Esophagus (tissue), 2 donors: ENCODE results near the gene IFT122. TPM values are rescaled to one million over a fixed set of nuclear protein-coding genes. Genes with fewer than 3 reads are reported as not detected.
"Not testable (repeated sequence)": the region's sequence is repeated elsewhere in the genome, so short reads cannot be mapped to it uniquely, and the experiment has no call there.

ENCODE experiments used
- H3K27ac ChIP-seq, 2 donors: one replicate each; pipeline ENCODE4 v1.5.1; 2013; ENCODE audit warnings: low read depth in 2 of 2, mild to moderate bottlenecking in 2 of 2, inconsistent platforms in 1 of 2, low read length in 1 of 2, moderate library complexity in 1 of 2
- H3K27me3 ChIP-seq, 2 donors: one replicate each; pipeline ENCODE4 v1.6.1; 2013; ENCODE audit warnings: low read length in 2 of 2, control low read depth in 1 of 2, mild to moderate bottlenecking in 1 of 2; ENCODE audit not compliant: insufficient read depth in 2 of 2, control insufficient read depth in 1 of 2
- H3K36me3 ChIP-seq, 2 donors: one replicate each; pipeline ENCODE4 v1.6.1; 2013; ENCODE audit warnings: low read length in 1 of 2; ENCODE audit not compliant: control insufficient read depth in 2 of 2, insufficient read depth in 2 of 2
- H3K4me1 ChIP-seq, 2 donors: one replicate each; pipeline ENCODE4 v1.6.1; 2013; ENCODE audit warnings: low read length in 1 of 2; ENCODE audit not compliant: control insufficient read depth in 2 of 2, insufficient read depth in 2 of 2
- H3K4me3 ChIP-seq, 2 donors: one replicate each; pipeline ENCODE4 v1.5.1; 2013; ENCODE audit warnings: low read length in 2 of 2, mild to moderate bottlenecking in 2 of 2, low read depth in 1 of 2, moderate library complexity in 1 of 2
- H3K9me3 ChIP-seq, 2 donors: one replicate each; pipeline ENCODE4 v1.6.1; 2013; ENCODE audit warnings: mild to moderate bottlenecking in 2 of 2, low read depth in 1 of 2, low read length in 1 of 2, moderate library complexity in 1 of 2; ENCODE audit not compliant: control insufficient read depth in 2 of 2, insufficient read depth in 1 of 2
- WGBS, 2 donors: extraction: QIAGEN DNeasy Blood & Tissue Kit; methylation state at CpG; one replicate each; pipeline ENCODE4 v1.1.7; 2013; 5-methylcytosine and 5-hydroxymethylcytosine counted together
- polyA plus RNA-seq, 2 donors: library from polyadenylated mRNA; stranded (reverse); fragments of 200-250 nt; gene quantifications; one replicate each; pipeline ENCODE4 v1.2.3, GENCODE V29; 2013
- donor health status: healthy with polysubstance abuse.
- donor health status: Bipolar disorder and iron deficiency.

Gene IFT122
- polyA plus RNA-seq, 2 donors, result 5.5 to 6.2 TPM

DNA sequence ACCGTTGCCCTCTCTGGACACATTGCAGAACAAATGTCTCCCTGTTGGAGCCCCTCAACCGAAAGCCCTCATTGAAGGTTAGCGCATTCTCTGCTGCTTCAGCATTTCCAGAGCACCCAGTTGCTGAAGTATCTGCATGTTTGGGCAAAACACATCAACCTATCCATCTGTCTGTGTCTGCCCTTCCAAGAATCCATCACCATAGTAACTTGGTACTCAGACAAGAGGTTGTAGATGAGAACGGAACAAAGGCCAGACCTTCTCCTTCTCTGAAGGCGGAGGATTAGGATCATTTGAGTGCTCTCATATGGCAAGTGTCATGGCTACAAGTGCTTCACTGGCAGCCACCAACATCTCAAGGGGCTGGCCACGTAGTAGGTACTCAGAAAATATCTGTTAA is 65.3 kb downstream of the IFT122 start:
- H3K27ac ChIP-seq, result no peak overlapping the region

DNA sequence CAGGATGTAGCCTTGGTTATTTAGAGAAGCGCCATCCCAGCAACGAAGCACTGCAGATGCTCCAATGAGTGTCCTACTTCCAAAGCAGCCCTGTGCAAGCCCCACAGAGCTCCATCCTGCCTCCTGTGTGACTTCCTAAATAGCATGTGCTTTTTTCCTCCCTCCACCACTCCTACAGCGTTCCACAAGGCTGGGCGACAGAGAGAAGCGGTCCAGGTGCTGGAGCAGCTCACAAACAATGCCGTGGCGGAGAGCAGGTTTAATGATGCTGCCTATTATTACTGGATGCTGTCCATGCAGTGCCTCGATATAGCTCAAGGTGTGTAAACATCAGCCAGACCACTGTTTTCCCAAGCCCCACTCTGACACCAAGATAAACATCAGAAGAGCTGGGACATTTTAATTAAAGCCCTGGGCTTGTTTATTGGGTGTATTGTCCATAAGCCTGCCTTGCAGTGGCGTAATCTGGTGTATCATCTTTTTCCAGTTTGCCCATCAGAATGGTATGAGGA is 66.3 kb downstream of the IFT122 start:
- no peak overlapping the region for H3K27ac ChIP-seq
- no peaks in the 10 kb centered on the region for H3K27me3 ChIP-seq
- H3K4me3 ChIP-seq, result no peak overlapping the region
- no peaks in the 10 kb centered on the region for H3K9me3 ChIP-seq
- peaks cover 10 to 14% of the 10 kb centered on the region in 2 donors for H3K36me3 ChIP-seq
- no peaks in the 10 kb centered on the region for H3K4me1 ChIP-seq
- WGBS, 2 donors, result 83 to 86% methylated on average over 9 of the region's 9 CpGs

More for the DNA sequence above, 65.3 kb downstream of the IFT122 start:
- Histone ChIP-seq H3K9me3 (no peaks in the 10 kb centered on the region), H3K36me3 (peaks cover 10 to 21% of the 10 kb centered on the region in 2 donors), H3K4me1 (peaks cover 0 to 3% of the 10 kb centered on the region in 2 donors), H3K4me3 (no peak overlapping the region), H3K27me3 (no peaks in the 10 kb centered on the region)
- WGBS, 2 donors, result 71 to 78% methylated on average over 6 of the region's 6 CpGs

DNA sequence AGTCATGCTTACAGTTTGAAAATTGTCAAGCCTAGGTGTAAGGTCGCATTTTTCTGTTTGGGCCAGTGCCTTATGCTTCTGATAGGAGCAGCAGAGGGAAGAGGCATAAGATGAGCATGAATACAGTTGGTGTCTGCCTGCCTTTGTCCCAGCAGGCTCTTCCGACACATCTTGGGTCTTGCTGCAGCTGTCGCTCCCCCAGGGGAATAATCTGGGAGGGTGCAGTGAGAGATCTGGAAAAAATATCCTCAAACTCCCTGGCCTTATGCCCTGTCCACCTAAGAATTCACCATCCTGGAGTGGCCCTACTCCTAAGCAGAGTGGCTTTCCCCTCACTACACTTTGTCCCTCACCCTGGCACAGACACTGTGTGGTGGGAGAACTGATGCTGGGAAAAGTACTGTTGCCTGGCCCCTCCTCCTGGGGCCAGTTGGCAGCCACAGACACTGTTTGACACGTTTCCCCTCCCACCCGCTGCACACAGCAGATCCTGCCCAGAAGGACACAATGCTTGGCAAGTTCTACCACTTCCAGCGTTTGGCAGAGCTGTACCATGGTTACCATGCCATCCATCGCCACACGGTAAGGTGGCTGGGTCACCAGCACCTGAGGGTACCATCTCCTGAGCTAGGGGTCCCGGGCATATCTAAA is 67.3 kb downstream of the IFT122 start:
- 70 to 83% methylated on average over 9 of the region's 9 CpGs for WGBS, 2 donors
- Histone ChIP-seq H3K27me3 (no peaks in the 10 kb centered on the region), H3K27ac (no peak overlapping the region), H3K9me3 (no peaks in the 10 kb centered on the region), H3K4me1 (no peaks in the 10 kb centered on the region), H3K36me3 (peaks cover 10 to 11% of the 10 kb centered on the region in 2 donors), H3K4me3 (no peak overlapping the region)

DNA sequence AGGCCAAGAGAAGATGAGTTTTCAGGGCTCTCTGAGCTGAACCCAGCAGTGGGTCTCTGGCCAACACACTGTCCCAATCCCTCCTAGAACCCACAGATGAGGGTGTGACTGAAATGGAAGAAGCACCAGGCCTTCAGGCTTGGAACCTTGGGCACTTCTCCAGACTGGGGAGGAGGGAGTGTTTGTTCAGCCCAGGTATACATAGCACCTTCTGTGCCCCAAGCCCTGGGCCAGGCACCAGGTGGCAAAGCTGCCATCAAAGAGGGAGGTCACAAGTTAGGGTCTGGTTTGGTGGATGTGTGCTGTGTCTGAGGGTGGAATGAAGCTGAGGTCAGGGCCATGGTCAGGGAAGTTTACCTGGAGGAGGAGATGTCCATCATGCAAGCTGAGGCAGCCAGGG is 72.6 kb downstream of the IFT122 start:
- Histone ChIP-seq H3K4me1 (no peaks in the 10 kb centered on the region), H3K27me3 (no peaks in the 10 kb centered on the region), H3K9me3 (no peaks in the 10 kb centered on the region), H3K36me3 (peaks cover 0 to 23% of the 10 kb centered on the region in 2 donors), H3K27ac (no peak overlapping the region), H3K4me3 (no peak overlapping the region)

DNA sequence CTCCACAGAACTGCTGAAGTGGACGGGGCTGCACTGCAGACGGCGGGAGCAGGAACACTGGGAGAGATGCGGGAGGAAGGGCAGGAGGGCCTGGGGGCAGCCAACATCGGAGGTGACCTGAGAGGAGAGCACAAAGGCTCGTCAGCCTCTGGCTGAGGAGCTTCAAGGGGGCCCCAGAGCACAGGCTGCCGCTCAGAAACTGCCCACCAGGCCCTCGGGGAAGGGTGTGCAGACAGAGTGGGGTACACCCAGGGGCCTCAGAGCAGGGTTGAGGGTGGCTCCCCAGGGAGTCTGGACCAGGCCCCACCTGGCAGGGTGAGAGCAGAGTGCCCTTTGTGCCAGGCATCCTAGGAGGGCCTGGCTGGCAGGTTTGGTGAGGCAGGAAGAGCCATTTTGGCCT is 73.7 kb downstream of the IFT122 start:
- H3K27ac ChIP-seq, result no peak overlapping the region
- H3K27me3 ChIP-seq, result no peaks in the 10 kb centered on the region
- no peaks in the 10 kb centered on the region for H3K9me3 ChIP-seq
- H3K4me1 ChIP-seq, result no peaks in the 10 kb centered on the region
- 91 to 94% methylated on average over 6 to 8 of the region's 8 CpGs for WGBS, 2 donors
- H3K36me3 ChIP-seq, result peaks cover 0 to 26% of the 10 kb centered on the region in 2 donors
- no peak overlapping the region for H3K4me3 ChIP-seq

DNA sequence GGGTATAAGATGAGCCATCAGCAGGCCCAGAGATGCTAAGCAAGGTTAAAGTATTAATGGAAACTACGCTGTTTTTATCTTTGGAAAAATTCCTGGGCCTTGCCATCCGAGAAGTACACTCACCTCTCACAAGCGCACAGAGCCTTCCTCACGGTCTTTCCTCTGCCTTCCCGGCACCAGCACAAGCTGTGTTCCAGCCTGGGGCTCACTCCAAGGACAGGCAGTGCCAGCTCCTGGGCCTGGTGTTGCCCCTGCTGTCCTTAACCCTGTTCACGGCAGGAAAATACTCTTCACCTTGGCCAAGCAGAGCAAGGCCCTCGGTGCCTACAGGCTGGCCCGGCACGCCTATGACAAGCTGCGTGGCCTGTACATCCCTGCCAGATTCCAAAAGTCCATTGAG is 74.1 kb downstream of the IFT122 start:
- WGBS, 2 donors, result 96 to 97% methylated on average over 10 of the region's 10 CpGs
- H3K36me3 ChIP-seq, result peaks cover 0 to 26% of the 10 kb centered on the region in 2 donors

DNA sequence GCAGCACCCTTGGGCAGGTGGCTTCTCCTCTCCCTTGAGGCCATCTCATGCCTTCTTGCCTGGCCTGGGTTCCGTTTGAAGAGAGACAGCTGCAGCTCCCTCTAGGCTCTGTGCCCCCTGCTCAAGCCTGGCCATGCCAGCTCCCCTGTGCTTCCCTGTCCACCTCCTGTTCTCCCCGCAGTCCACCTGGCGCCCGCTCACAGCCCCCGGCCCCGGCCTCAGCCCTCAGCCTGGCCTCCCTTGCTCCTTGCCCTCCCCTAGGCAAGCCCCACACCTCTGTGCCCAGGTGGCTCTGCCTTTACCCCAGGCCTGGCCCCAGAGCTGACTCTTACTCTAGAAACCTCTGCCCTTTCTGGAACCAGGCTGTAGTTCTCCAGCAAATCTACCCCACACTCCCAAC is 74.5 kb downstream of the IFT122 start:
- WGBS, 2 donors, result 95 to 96% methylated on average over 6 of the region's 6 CpGs

More for the DNA sequence above, 74.1 kb downstream of the IFT122 start:
- no peak overlapping the region for H3K4me3 ChIP-seq
- no peaks in the 10 kb centered on the region for H3K9me3 ChIP-seq
- no peak overlapping the region for H3K27ac ChIP-seq
- H3K4me1 ChIP-seq, result no peaks in the 10 kb centered on the region
- H3K27me3 ChIP-seq, result no peaks in the 10 kb centered on the region

DNA sequence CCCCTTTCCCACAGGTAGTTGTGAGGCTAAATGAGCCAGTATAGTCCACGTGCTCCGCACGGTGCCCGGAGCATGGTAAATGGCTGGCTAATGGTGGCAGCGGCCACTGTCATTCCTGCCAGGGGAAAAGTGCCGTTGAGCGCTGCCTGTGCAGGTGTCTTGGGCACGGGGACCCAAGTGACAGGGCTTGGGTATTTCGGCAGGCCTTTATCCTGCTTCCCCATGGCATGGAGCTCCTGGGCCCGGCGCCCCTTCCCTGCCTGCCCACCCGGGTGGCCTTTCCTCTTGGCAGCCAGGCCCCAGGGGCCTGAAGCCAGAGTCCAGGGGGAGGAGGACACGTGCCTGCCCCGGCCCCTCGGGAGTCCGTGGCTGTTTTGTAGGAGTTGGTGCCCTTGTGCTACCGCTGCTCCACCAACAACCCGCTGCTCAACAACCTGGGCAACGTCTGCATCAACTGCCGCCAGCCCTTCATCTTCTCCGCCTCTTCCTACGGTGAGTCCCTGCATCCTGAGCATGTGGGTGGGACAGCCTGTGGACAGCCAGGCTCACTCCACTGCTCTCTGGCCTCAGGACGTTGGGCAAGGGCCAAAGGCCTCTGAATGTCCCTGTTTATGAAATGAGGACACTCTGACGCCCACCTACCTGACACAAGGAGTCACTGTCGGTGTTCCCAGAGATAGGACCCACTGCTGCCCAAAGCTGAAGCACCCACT is 75.2 kb downstream of the IFT122 start:
- not testable (repeated sequence) for H3K27me3 ChIP-seq, H3K9me3 ChIP-seq, H3K4me3 ChIP-seq, H3K4me1 ChIP-seq, H3K27ac ChIP-seq
- WGBS, 2 donors, result 90% methylated on average over 17 to 22 of the region's 25 CpGs
- H3K36me3 ChIP-seq, result peaks cover 0 to 31% of the 10 kb centered on the region in 2 donors

More for the DNA sequence above, 74.5 kb downstream of the IFT122 start:
- Histone ChIP-seq H3K27ac (no peak overlapping the region), H3K27me3 (no peaks in the 10 kb centered on the region), H3K4me1 (no peaks in the 10 kb centered on the region), H3K4me3 (no peak overlapping the region), H3K9me3 (no peaks in the 10 kb centered on the region), H3K36me3 (peaks cover 0 to 29% of the 10 kb centered on the region in 2 donors)

DNA sequence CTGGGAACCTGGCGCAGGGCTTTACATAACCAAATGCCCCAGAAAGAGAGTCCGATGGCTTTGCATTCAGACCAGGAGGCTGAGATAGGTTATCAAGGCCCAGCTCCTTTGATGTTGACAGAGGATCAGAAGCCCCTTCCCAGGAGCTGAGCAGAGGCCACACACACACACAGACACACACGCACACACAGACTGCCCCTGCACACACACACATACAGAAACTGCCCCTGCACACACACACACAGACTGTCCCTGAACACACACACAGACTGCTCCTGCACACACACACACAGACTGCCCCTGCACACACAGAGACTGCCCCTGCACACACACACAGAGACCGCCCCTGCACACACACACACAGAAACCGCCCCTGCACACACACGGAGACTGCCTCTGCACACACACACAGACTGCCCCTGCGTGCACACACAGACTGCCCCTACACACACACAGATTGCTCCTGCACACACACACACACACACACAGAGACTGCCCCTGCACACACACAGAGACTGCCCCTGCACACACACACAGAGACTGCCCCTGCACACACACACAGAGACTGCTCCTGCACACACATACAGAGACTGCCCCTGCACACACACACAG is 75.9 kb downstream of the IFT122 start:
- not testable (repeated sequence) for H3K9me3 ChIP-seq, H3K27me3 ChIP-seq, H3K4me3 ChIP-seq, H3K27ac ChIP-seq, H3K4me1 ChIP-seq
- H3K36me3 ChIP-seq, result peaks cover 0 to 31% of the 10 kb centered on the region in 2 donors
- 94 to 96% methylated on average over 7 of the region's 7 CpGs for WGBS, 2 donors
